ENCODE results near the gene SEC24B.
A peak's percentile ranks its signal among the peaks of the same experiment; 100 is the strongest.
"Not testable (repeated sequence)": the region's sequence is repeated elsewhere in the genome, so short reads cannot be mapped to it uniquely, and the experiment has no call there.

The SEC24B gene

GRCh38 chr4:109510687-109511086 is 77.1 kb downstream of the SEC24B start:
- Mint-ChIP-seq H3K36me3 (ENCODE audit: low read depth) (peaks cover 33% of the 10 kb centered on the region), H3K27ac (no peak overlapping the region), H3K27me3 (no peaks in the 10 kb centered on the region), H3K4me3 (no peak overlapping the region), H3K9me3 (no peaks in the 10 kb centered on the region), H3K4me1 (no peaks in the 10 kb centered on the region)
- no peak for DNase-seq
- no peak for ATAC-seq

DNA sequence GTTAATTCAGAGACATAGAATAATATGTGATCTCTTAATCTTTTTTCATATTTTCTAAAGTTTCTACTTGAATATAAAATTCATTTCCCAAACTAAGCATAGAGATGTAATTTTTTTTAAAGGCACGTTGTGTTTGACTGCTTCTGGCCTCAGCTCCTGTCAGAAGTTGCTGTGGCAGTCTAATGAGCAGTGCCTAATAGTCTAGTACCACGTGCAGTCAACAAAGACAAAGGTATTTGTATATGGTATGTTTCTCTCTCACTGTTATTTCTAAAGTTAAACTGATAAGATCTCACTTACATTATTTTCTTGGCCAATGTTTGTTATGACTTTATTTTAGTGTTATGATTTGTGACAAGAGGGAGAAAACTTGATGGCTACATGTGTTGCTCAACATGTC is 77.8 kb downstream of the SEC24B start:
- no peaks in the 10 kb centered on the region for H3K4me1 Mint-ChIP-seq
- ATAC-seq (no peak), DNase-seq (no peak)
- H3K27ac Mint-ChIP-seq, result no peak overlapping the region
- no peaks in the 10 kb centered on the region for H3K9me3 Mint-ChIP-seq
- H3K4me3 Mint-ChIP-seq, result no peak overlapping the region
- H3K27me3 Mint-ChIP-seq, result no peaks in the 10 kb centered on the region
- H3K36me3 Mint-ChIP-seq (ENCODE audit: low read depth), result peaks cover 31% of the 10 kb centered on the region

DNA sequence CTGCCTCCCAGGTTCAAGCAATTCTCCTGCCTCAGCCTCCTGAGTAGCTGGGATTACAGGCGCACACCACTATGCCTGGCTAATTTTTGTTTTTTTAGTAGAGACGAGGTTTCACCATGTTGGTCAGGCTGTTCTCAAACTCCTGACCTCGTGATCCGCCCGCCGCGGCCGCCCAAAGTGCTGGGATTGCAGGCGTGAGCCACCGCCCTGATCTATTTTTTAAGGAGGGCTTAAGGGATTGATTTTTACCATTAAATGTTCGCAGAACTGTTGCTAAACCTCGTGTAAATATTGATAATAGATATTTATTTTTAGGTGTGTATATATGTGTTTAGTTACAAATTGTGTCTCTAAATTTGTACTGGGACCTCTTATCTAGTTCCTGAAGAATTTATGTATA is 79.8 kb downstream of the SEC24B start:
- H3K4me1 Mint-ChIP-seq, H3K4me3 Mint-ChIP-seq, H3K9me3 Mint-ChIP-seq, ATAC-seq, H3K27me3 Mint-ChIP-seq, H3K27ac Mint-ChIP-seq, DNase-seq: not testable (repeated sequence)
- peaks cover 39% of the 10 kb centered on the region for H3K36me3 Mint-ChIP-seq (ENCODE audit: low read depth)

DNA sequence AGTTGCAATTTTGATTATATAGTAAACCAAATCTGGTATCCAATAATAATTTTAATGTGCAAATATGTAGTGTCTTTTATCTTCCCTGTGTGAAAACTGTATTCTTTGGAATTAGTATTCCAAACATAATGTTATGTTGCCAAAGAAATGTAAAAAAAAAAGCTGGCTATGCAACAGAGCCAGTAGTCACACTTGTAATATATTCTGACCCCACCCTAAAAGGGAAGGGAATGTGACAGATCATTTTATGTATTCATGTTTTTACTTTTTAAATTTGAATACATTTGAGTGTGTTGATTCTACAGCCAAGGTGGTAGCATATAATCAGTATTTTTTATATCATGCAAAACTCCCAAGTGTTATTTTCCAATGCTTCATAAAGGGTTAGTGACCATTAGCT is 98.6 kb downstream of the SEC24B start:
- DNase-seq (no peak), ATAC-seq (no peak)
- Mint-ChIP-seq H3K27ac (no peak overlapping the region), H3K27me3 (no peaks in the 10 kb centered on the region), H3K36me3 (ENCODE audit: low read depth) (peaks cover 48% of the 10 kb centered on the region), H3K9me3 (no peaks in the 10 kb centered on the region), H3K4me3 (no peak overlapping the region), H3K4me1 (no peaks in the 10 kb centered on the region)

DNA sequence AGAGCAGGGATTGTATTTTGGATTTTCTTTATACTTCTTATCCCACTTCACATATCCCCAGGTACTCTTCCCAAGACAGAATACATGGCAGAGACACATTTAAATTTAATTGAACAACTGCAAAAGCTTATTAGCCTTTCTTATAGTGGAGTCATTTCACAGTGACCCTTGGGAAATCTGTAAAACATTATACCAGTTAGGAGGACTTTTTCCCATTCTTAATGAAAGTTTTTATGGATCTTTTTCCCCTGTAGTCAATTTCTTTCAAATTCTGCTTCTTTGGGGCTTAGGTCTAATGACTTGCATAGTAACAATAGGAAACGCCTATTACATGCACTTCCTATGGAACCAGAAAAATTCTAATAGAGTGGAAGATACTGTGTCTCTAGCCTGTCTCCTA is 111.8 kb downstream of the SEC24B start:
- Mint-ChIP-seq H3K36me3 (ENCODE audit: low read depth) (peaks cover 25% of the 10 kb centered on the region), H3K4me3 (no peak overlapping the region), H3K27ac (no peak overlapping the region), H3K9me3 (peaks cover 5% of the 10 kb centered on the region), H3K27me3 (no peaks in the 10 kb centered on the region), H3K4me1 (peaks cover 18% of the 10 kb centered on the region)
- DNase-seq (no peak), ATAC-seq (no peak)

- no peak overlapping the region for H3K27ac Mint-ChIP-seq
- peaks cover 5% of the 10 kb centered on the region for H3K9me3 Mint-ChIP-seq
- no peak for ATAC-seq
- peaks cover 24% of the 10 kb centered on the region for H3K36me3 Mint-ChIP-seq (ENCODE audit: low read depth)
- peaks cover 18% of the 10 kb centered on the region for H3K4me1 Mint-ChIP-seq
- no peak for DNase-seq
- H3K4me3 Mint-ChIP-seq, result no peak overlapping the region
- no peaks in the 10 kb centered on the region for H3K27me3 Mint-ChIP-seq
These were observed 113.8 kb downstream of the SEC24B start for GRCh38 chr4:109547394-109547793.

DNA sequence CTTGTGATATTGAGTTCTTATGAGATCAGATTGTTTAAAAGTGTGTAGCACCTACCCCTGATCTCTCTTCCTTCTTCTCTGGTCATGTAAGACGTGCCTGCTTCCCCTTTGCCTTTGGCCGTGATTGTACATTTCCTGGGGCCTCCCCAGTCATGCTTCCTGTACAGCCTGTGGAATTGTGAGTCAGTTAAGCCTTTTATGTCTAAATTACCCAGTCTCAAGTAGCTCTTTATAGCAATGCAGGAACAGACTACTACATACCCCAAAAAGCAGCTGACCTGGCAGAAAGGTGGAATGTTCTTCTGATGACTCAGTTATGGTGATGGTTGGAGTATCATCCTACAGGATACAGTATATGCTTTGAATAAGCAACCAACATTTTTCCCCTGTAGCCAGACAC is 115.0 kb downstream of the SEC24B start:
- no peak overlapping the region for H3K4me3 Mint-ChIP-seq
- no peaks in the 10 kb centered on the region for H3K27me3 Mint-ChIP-seq
- peaks cover 18% of the 10 kb centered on the region for H3K4me1 Mint-ChIP-seq
- peaks cover 5% of the 10 kb centered on the region for H3K9me3 Mint-ChIP-seq
- H3K36me3 Mint-ChIP-seq (ENCODE audit: low read depth), result peaks cover 30% of the 10 kb centered on the region
- peak; percentile 82 for ATAC-seq
- DNase-seq, result no peak
- H3K27ac Mint-ChIP-seq, result peak overlapping the region; percentile 57

- H3K4me1 Mint-ChIP-seq, result peaks cover 18% of the 10 kb centered on the region
- ATAC-seq, result no peak
- DNase-seq, result no peak
- H3K36me3 Mint-ChIP-seq (ENCODE audit: low read depth), result peaks cover 32% of the 10 kb centered on the region
- H3K27me3 Mint-ChIP-seq, result no peaks in the 10 kb centered on the region
- H3K27ac Mint-ChIP-seq, result no peak overlapping the region
- H3K9me3 Mint-ChIP-seq, result peaks cover 5% of the 10 kb centered on the region
- H3K4me3 Mint-ChIP-seq, result no peak overlapping the region
These were observed 118.6 kb downstream of the SEC24B start for GRCh38 chr4:109552237-109552636.

DNA sequence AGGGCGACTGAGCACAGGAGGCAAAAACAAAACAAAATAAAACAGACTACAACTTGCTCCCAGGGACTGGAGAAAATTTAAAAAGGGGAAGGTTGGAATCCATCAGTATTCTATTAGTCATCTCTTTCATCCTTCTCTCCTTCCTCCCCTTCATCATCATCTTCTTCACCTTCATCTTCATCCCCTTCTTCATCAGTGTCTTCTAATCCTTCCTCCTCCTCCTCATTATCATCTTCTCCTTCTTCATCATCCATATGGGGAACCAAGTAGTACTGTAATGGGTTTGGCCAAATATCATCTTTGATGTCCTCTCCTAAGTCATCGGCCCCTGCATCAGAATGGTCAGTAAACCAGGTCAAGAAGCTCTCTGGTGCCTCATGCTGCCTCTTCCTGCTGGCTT is 119.5 kb downstream of the SEC24B start:
- H3K27me3 Mint-ChIP-seq, result no peaks in the 10 kb centered on the region
- peaks cover 14% of the 10 kb centered on the region for H3K4me1 Mint-ChIP-seq
- no peak for DNase-seq
- peaks cover 30% of the 10 kb centered on the region for H3K36me3 Mint-ChIP-seq (ENCODE audit: low read depth)
- peaks cover 5% of the 10 kb centered on the region for H3K9me3 Mint-ChIP-seq
- no peak for ATAC-seq
- H3K27ac Mint-ChIP-seq, result no peak overlapping the region
- H3K4me3 Mint-ChIP-seq, result no peak overlapping the region

- peaks cover 20% of the 10 kb centered on the region for H3K36me3 Mint-ChIP-seq (ENCODE audit: low read depth)
- H3K27ac Mint-ChIP-seq, result no peak overlapping the region
- no peak for DNase-seq
These were observed 121.4 kb downstream of the SEC24B start for GRCh38 chr4:109554971-109555370.

GRCh38 chr4:109557433-109557832 is 123.8 kb downstream of the SEC24B start:
- DNase-seq (no peak), ATAC-seq (no peak)
- peaks cover 27% of the 10 kb centered on the region for H3K4me1 Mint-ChIP-seq
- no peak overlapping the region for H3K27ac Mint-ChIP-seq
- peaks cover 23% of the 10 kb centered on the region for H3K36me3 Mint-ChIP-seq (ENCODE audit: low read depth)
- H3K4me3 Mint-ChIP-seq, result no peak overlapping the region
- no peaks in the 10 kb centered on the region for H3K27me3 Mint-ChIP-seq
- H3K9me3 Mint-ChIP-seq, result no peaks in the 10 kb centered on the region

More at GRCh38 chr4:109554971-109555370, 121.4 kb downstream of the SEC24B start:
- no peak for ATAC-seq
- H3K9me3 Mint-ChIP-seq, result no peaks in the 10 kb centered on the region
- H3K4me3 Mint-ChIP-seq, result no peak overlapping the region
- no peaks in the 10 kb centered on the region for H3K27me3 Mint-ChIP-seq
- H3K4me1 Mint-ChIP-seq, result peaks cover 9% of the 10 kb centered on the region

- DNase-seq, result peak; percentile 21
- peaks cover 18% of the 10 kb centered on the region for H3K36me3 Mint-ChIP-seq (ENCODE audit: low read depth)
- not testable (repeated sequence) for ATAC-seq, H3K27ac Mint-ChIP-seq, H3K27me3 Mint-ChIP-seq, H3K9me3 Mint-ChIP-seq, H3K4me3 Mint-ChIP-seq
- peaks cover 34% of the 10 kb centered on the region for H3K4me1 Mint-ChIP-seq
These were observed 124.5 kb downstream of the SEC24B start for GRCh38 chr4:109558095-109558494.

GRCh38 chr4:109559625-109559982 is 126.0 kb downstream of the SEC24B start:
- Mint-ChIP-seq H3K9me3 (no peaks in the 10 kb centered on the region), H3K27ac (peak overlapping the region; percentile 90), H3K4me1 (peaks cover 48% of the 10 kb centered on the region), H3K36me3 (ENCODE audit: low read depth) (peaks cover 16% of the 10 kb centered on the region), H3K4me3 (peak overlapping the region; percentile 91), H3K27me3 (no peaks in the 10 kb centered on the region)
- peak; percentile 50 for DNase-seq
- peak; percentile 16 for ATAC-seq

GRCh38 chr4:109559983-109560686 is 126.5 kb downstream of the SEC24B start, which contains the start of gene MCUB:
Gene MCUB (plus strand): TSS chr4:109560246. CDS start chr4:109560338, 92 bp downstream.
- peaks cover 22% of the 10 kb centered on the region for H3K36me3 Mint-ChIP-seq (ENCODE audit: low read depth)
- peak within 1 kb of the TSS; percentile 91 for H3K4me3 Mint-ChIP-seq
- H3K27ac Mint-ChIP-seq, result peak within 1 kb of the TSS; percentile 95
- ATAC-seq (peak; percentile 95), DNase-seq (peak; percentile 89)
- peaks cover 53% of the 10 kb centered on the region for H3K4me1 Mint-ChIP-seq
- no peaks in the 10 kb centered on the region for H3K9me3 Mint-ChIP-seq
- H3K27me3 Mint-ChIP-seq, result no peaks in the 10 kb centered on the region

DNA sequence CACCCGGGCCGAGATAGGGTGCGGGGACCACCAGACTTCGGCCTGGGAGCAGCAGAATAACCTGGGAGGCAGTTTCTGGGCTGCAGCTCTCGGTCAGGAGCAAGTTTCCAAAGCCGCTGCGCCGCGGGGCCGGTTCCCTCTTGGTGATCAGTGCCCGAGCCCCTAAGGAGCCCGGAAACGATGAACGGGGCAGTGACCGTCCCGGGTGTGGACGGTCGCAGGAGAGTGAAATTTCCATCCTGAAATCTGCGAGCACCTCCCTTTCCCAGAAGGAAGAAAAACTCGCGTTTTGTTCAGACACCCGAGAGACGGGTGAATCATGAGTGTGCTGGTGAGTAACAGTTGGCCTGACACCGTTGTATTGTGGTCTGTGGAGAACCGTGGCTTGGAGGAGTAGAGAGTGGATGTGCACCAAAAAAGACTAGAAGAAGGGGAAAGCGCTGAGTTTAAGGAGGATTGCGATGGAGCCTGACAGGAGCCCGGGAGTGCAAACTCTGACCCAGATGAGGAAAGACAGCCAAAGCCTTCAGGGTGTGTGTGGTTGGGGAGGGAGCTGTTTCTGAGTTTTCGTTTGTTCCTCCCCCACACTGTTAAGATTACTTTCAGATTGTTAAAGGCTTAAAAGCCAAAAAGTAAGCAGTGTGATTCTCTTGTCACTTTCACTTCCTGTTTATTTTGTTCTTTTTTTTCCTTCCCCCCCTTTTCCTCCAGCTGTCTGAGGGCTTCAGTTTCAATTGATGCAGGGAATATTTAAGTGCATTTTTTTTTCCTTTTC is 127.3 kb downstream of the SEC24B start:
- Mint-ChIP-seq H3K4me3 (peak overlapping the region; percentile 91), H3K27me3 (no peaks in the 10 kb centered on the region), H3K36me3 (ENCODE audit: low read depth) (peaks cover 25% of the 10 kb centered on the region), H3K9me3 (no peaks in the 10 kb centered on the region), H3K27ac (peak overlapping the region; percentile 95), H3K4me1 (peaks cover 58% of the 10 kb centered on the region)
- ATAC-seq (peak; percentile 71), DNase-seq (peak; percentile 59)

Data from activated naive CD8-positive, alpha-beta T cell treated with anti-CD3 and anti-CD28 coated beads, Interleukin-2, amount 50 U/mL, for 24 hours (primary cell).